ENCODE measurements around the gene ATP2B2. TPM values are rescaled to one million over a fixed set of nuclear protein-coding genes. Genes with fewer than 3 reads are reported as not detected.

Gene ATP2B2
- total and polyA plus RNA-seq, 2 of the 8 experiments (the other 6 are each of a cell fraction or from before 2014, with no cell fraction given), result 0.14 to 1.2 TPM

- H3K36me3 ChIP-seq (ENCODE audit: control insufficient read depth in 2 of 4, insufficient read depth in 4 of 4, low read length in 3 of 4), result no peaks in the 10 kb centered on the region
- CTCF ChIA-PET (ENCODE audit: partially characterized antibody), result interaction anchor here (1.2 to 2.1 kb wide), 3 partner anchors 10 to 120 kb away, joined by 4 to 10 read pairs (median 4); no protein-coding TSS in a partner anchor
- TF ChIP-seq CREB1 (IDR thresholded peaks at IDR 0.05), result no peak
- no peak for TF ChIP-seq CTCF (IDR thresholded peaks at IDR 0.05; ENCODE audit: control extremely low read depth in 1 of 3, insufficient read depth in 1 of 3, low read depth in 1 of 3, low read length in 3 of 3)
- no peak for TF ChIP-seq RAD21 (IDR thresholded peaks at IDR 0.05 in 1 of 2, conservative IDR thresholded peaks at IDR 0.05 in 1 of 2; ENCODE audit: low read depth in 2 of 2, low read length in 2 of 2)
- TF ChIP-seq RBBP5 (IDR thresholded peaks at IDR 0.05; ENCODE audit: borderline replicate concordance, low read depth, low read length), result no peak
Observed at GRCh38 chr3:10353661-10354360, 151.6 kb downstream of the ATP2B2 start.

More at GRCh38 chr3:10353661-10354360, 151.6 kb downstream of the ATP2B2 start:
- H4K5ac ChIP-seq (ENCODE audit: insufficient read length, low read depth, low read length), result no peak overlapping the region
- no peak overlapping the region for H4K8ac ChIP-seq (ENCODE audit: extremely low read depth, insufficient read depth, low read length)
- no peak overlapping the region for H2BK12ac ChIP-seq (ENCODE audit: low read depth, low read length)
- H3K79me2 ChIP-seq (ENCODE audit: control insufficient read depth in 1 of 2, insufficient read depth in 2 of 2, low read length in 2 of 2), result no peaks in the 10 kb centered on the region
- H3K18ac ChIP-seq (ENCODE audit: extremely low read depth, low read length), result no peak overlapping the region
- no peaks in the 10 kb centered on the region; the same call in 1 of the 2 replicates for H3K79me1 ChIP-seq (ENCODE audit: low read depth, low read length)
- POLR2A ChIA-PET (ENCODE audit: partially characterized antibody), result no interaction called here
- no peak overlapping the region for H2BK20ac ChIP-seq (ENCODE audit: low read length)
- H3K4ac ChIP-seq (replicated peaks; ENCODE audit: insufficient read length, low read depth, low read length), result no peak overlapping the region
- H3K9ac ChIP-seq (replicated peaks in 1 of 4; ENCODE audit: extremely low read depth in 1 of 4, low read depth in 3 of 4, low read length in 3 of 4), result no peak overlapping the region
- no peaks in the 10 kb centered on the region for H3K23me2 ChIP-seq (ENCODE audit: low read depth, low read length)
- FAIRE-seq, result no peak
- 87% methylated on average over 10 of the region's 10 CpGs; no CpG with 5 or more reads in 1 of the 2 experiments for WGBS, 2 experiments (ENCODE audit: extremely low coverage in 1 of 2, insufficient coverage in 1 of 2, insufficient read length in 1 of 2, insufficient replicate concordance in 2 of 2, low coverage in 1 of 2, low lambda C conversion rate in 2 of 2, missing lambda C conversion rate in 1 of 2)
- H3K9me3 ChIP-seq (ENCODE audit: insufficient read depth in 2 of 2, low read depth in 1 of 2, low read length in 1 of 2), result no peaks in the 10 kb centered on the region
- DNase-seq (ENCODE audit: low read depth in 1 of 2, low spot score in 2 of 2), result no peak
- H3K4me1 ChIP-seq (replicated peaks in 1 of 4; ENCODE audit: control insufficient read depth in 3 of 4, insufficient read depth in 4 of 4, low read length in 3 of 4), result peaks cover 0 to 5% (median 0%) of the 10 kb centered on the region in 4 experiments; a peak in 3 of 7 replicates
- no peak overlapping the region for H2AFZ ChIP-seq (ENCODE audit: low read length)
- no peak overlapping the region for H2AK5ac ChIP-seq (ENCODE audit: low read depth, low read length)
- no peak overlapping the region for H4K91ac ChIP-seq (replicated peaks; ENCODE audit: insufficient read length, low read length)
- peaks cover 0 to 2% of the 10 kb centered on the region in 2 experiments for H4K20me1 ChIP-seq (replicated peaks in 1 of 2; ENCODE audit: control insufficient read depth in 1 of 2, insufficient read depth in 2 of 2, low read length in 2 of 2)
- H3K14ac ChIP-seq (ENCODE audit: insufficient read length), result no peak overlapping the region
- H3K4me2 ChIP-seq (ENCODE audit: insufficient read depth in 1 of 2, low read depth in 2 of 2, low read length in 2 of 2), result no peak overlapping the region
- no peak overlapping the region for H3K4me3 ChIP-seq (ENCODE audit: extremely low read depth in 1 of 4, insufficient read depth in 2 of 4, low read depth in 3 of 4, low read length in 4 of 4)
- no peak overlapping the region for H2BK120ac ChIP-seq (replicated peaks; ENCODE audit: low read depth, low read length)
- H3K56ac ChIP-seq (replicated peaks; ENCODE audit: insufficient read length, low read depth, low read length), result no peak overlapping the region
- H2BK15ac ChIP-seq (ENCODE audit: low read length), result no peak overlapping the region
- no peaks in the 10 kb centered on the region; a peak in 1 of 7 replicates for H3K27me3 ChIP-seq (replicated peaks in 1 of 4; ENCODE audit: control insufficient read depth in 3 of 4, extremely low read depth in 1 of 4, insufficient read depth in 3 of 4, low read length in 3 of 4)
- H3K27ac ChIP-seq (ENCODE audit: low read depth, low read length), result no peak overlapping the region
- H3K23ac ChIP-seq (ENCODE audit: insufficient read length), result no peak overlapping the region
- H2BK5ac ChIP-seq (ENCODE audit: low read depth, low read length), result no peak overlapping the region

All from H1 (cell line).